GM19023 (cell line): ENCODE measurements around the gene POPDC2.

Experiments used
- ATAC-seq: cut with Tn5 transposase; IDR thresholded peaks from one replicate; pipeline ENCODE4 v1.9.1; 2021; ENCODE audit warnings: mild to moderate bottlenecking, moderate library complexity; ENCODE audit not compliant: unreplicated experiment

The POPDC2 gene

GRCh38 chr3:119672776-119673175, 12.4 kb upstream of the POPDC2 start:
- ATAC-seq, result no peak

GRCh38 chr3:119669906-119670570, 9.6 kb upstream of the POPDC2 start:
- ATAC-seq, result no peak

- ATAC-seq, result no peak
Observed at GRCh38 chr3:119665954-119666559, 5.7 kb upstream of the POPDC2 start.

- ATAC-seq, result no peak
Observed at GRCh38 chr3:119664850-119665379, 4.5 kb upstream of the POPDC2 start.

GRCh38 chr3:119664370-119664769, 4.0 kb upstream of the POPDC2 start:
- ATAC-seq, result no peak

- no peak for ATAC-seq
Observed at GRCh38 chr3:119663885-119664284, 3.5 kb upstream of the POPDC2 start.

GRCh38 chr3:119662604-119663373, 2.4 kb upstream of the POPDC2 start:
- ATAC-seq, result no peak

- no peak for ATAC-seq
Observed at GRCh38 chr3:119659606-119660291, 640 bp downstream of the POPDC2 start.

GRCh38 chr3:119658994-119659393, 1.4 kb downstream of the POPDC2 start:
- no peak for ATAC-seq

- no peak for ATAC-seq
Observed at GRCh38 chr3:119657887-119658702, 2.3 kb downstream of the POPDC2 start.

- ATAC-seq, result no peak
Observed at GRCh38 chr3:119653876-119654275, 6.5 kb downstream of the POPDC2 start.

- ATAC-seq, result no peak
Observed at GRCh38 chr3:119652306-119653033, 7.9 kb downstream of the POPDC2 start.

GRCh38 chr3:119649761-119650160, 10.6 kb downstream of the POPDC2 start:
- ATAC-seq, result no peak

- ATAC-seq, result no peak
Observed at GRCh38 chr3:119647843-119648575, 12.4 kb downstream of the POPDC2 start.

- no peak for ATAC-seq
Observed at GRCh38 chr3:119647171-119647570, 13.2 kb downstream of the POPDC2 start.

- ATAC-seq, result no peak
Observed at GRCh38 chr3:119645813-119646212, 14.6 kb downstream of the POPDC2 start.

GRCh38 chr3:119644481-119644880, 15.9 kb downstream of the POPDC2 start:
- ATAC-seq, result no peak

GRCh38 chr3:119643528-119643927, 16.9 kb downstream of the POPDC2 start:
- no peak for ATAC-seq
